GM12878 (cell line): ENCODE measurements around the gene LMNTD2. TPM values are rescaled to one million over a fixed set of nuclear protein-coding genes. Genes with fewer than 3 reads are reported as not detected.
A peak's percentile ranks its signal among the peaks of the same experiment; 100 is the strongest.

Source experiments
- ATAC-seq: fragments of 200-7000 bp; cut with Tn5 transposase; 3 replicates; pipeline ENCODE4 v1.9.1; 2020; ENCODE audit warnings: mild to moderate bottlenecking, moderate library complexity
- BruUV-seq: library from RNA; stranded (reverse); fragments of 400-500 nt; replicated peaks from 2 replicates; lab custom pipeline; 2021; lab: Mats Ljungman, UMichigan
- CTCF ChIA-PET: fragments of 300-600 bp; sonication (Branson Sonifier 250); formaldehyde crosslinking; extraction: SDS; loops from one replicate; lab custom pipeline; 2021; ENCODE audit warnings: inconsistent platforms; lab: Yijun Ruan, JAX
- POLR2A ChIA-PET: fragments of 350-600 bp; formaldehyde crosslinking; extraction: SDS; loops from one replicate; lab custom pipeline; 2021; ENCODE audit warnings: inconsistent platforms; lab: Charles Lee
- RAD21 ChIA-PET: fragments of 300-600 bp; sonication (Branson Sonifier 250); formaldehyde crosslinking; loops from one replicate; lab custom pipeline; 2023; ENCODE audit warnings: antibody characterized with exemption; ENCODE audit not compliant: unreplicated experiment; lab: Charles Lee
- SMC1A ChIA-PET: fragments of 300-600 bp; sonication (Branson Sonifier 250); formaldehyde crosslinking; loops from one replicate; lab custom pipeline; 2023; ENCODE audit not compliant: unreplicated experiment, uncharacterized antibody; lab: Charles Lee
- DNase-seq: peaks from one replicate; pipeline ENCODE4 v3.0.0-alpha.2; 2011; ENCODE audit warnings: low read depth, low spot score
- FAIRE-seq: peaks from 3 replicates; lab custom pipeline; 2011; peaks lifted over from hg19 to GRCh38; lab: Jason Lieb, UNC
- H2AFZ ChIP-seq: 2 replicates; pipeline ENCODE4 v1.6.0; 2011; ENCODE audit warnings: low read depth, low read length, control low read depth; ENCODE audit not compliant: control insufficient read depth
- H3K27ac ChIP-seq: 2 replicates; pipeline ENCODE4 v1.5.1; 2011; ENCODE audit warnings: control low read depth; ENCODE audit not compliant: control insufficient read depth, insufficient read depth
- H3K27me3 ChIP-seq, 2 experiments: replicated peaks in 1 of 2; 2 replicates each; pipeline versions ENCODE4 v1.6.0 to v1.6.1; 2011; ENCODE audit warnings: low read length in 1 of 2; ENCODE audit not compliant: control insufficient read depth in 2 of 2, insufficient read depth in 2 of 2
- H3K36me3 ChIP-seq, 2 experiments: 2 replicates each; pipeline ENCODE4 v1.5.1; 2011; ENCODE audit warnings: low read length in 1 of 2; ENCODE audit not compliant: control insufficient read depth in 2 of 2, insufficient read depth in 2 of 2
- H3K4me1 ChIP-seq: 2 replicates; pipeline ENCODE4 v1.6.1; 2011; ENCODE audit warnings: mild to moderate bottlenecking, low read length, moderate library complexity, mixed read lengths; ENCODE audit not compliant: control insufficient read depth, insufficient read depth
- H3K4me2 ChIP-seq: 2 replicates; pipeline ENCODE4 v1.6.0; 2011; ENCODE audit warnings: control low read depth; ENCODE audit not compliant: control insufficient read depth, insufficient read depth
- H3K4me3 ChIP-seq: fragments of 200-600 bp; sonication (generic); 2 replicates; pipeline ENCODE4 v1.5.1; 2016
- H3K79me2 ChIP-seq: 2 replicates; pipeline ENCODE4 v1.6.0; 2011; ENCODE audit warnings: low read length; ENCODE audit not compliant: control insufficient read depth, insufficient read depth
- H3K9ac ChIP-seq: 2 replicates; pipeline ENCODE4 v1.8.0; 2011; ENCODE audit warnings: low read length, control low read depth, mixed read lengths; ENCODE audit not compliant: control insufficient read depth, insufficient read depth
- H3K9me3 ChIP-seq: replicated peaks from 3 replicates; pipeline ENCODE4 v1.5.1; 2011; ENCODE audit warnings: mild to moderate bottlenecking, low read length; ENCODE audit not compliant: control insufficient read depth, insufficient read depth
- H4K20me1 ChIP-seq: 2 replicates; pipeline ENCODE4 v1.6.0; 2011; ENCODE audit not compliant: control insufficient read depth, insufficient read depth
- CUX1 ChIP-seq: IDR thresholded peaks from 2 replicates; pipeline ENCODE4 v1.6.1; 2012; ENCODE audit warnings: improper control_type of control experiment, low read depth, low read length; ENCODE audit not compliant: insufficient replicate concordance
- GATAD2B ChIP-seq: fragments of 450-650 bp; conservative IDR thresholded peaks from 2 replicates; pipeline ENCODE4 v1.6.1; 2017; ENCODE audit warnings: low read depth, mild to moderate bottlenecking, moderate library complexity
- IRF5 ChIP-seq: fragments of 450-650 bp; IDR thresholded peaks from 2 replicates; pipeline ENCODE4 v1.6.1; 2017; ENCODE audit warnings: borderline replicate concordance
- NFYA ChIP-seq: IDR thresholded peaks from 2 replicates; pipeline ENCODE4 v1.6.1; 2011; ENCODE audit warnings: low read depth, mild to moderate bottlenecking, low read length, improper control_type of control experiment, borderline replicate concordance
- REST ChIP-seq: IDR thresholded peaks from 2 replicates; pipeline ENCODE4 v1.6.1; 2012; ENCODE audit warnings: mild to moderate bottlenecking, low read depth, low read length
- RUNX3 ChIP-seq: IDR thresholded peaks from 2 replicates; pipeline ENCODE4 v1.6.1; 2012; ENCODE audit warnings: low read length, inconsistent platforms
- SMAD1 ChIP-seq: fragments of 450-650 bp; IDR thresholded peaks from 2 replicates; pipeline ENCODE4 v1.6.1; 2018; ENCODE audit warnings: mild to moderate bottlenecking, low read depth; ENCODE audit not compliant: partially characterized antibody
- SUZ12 ChIP-seq: fragments of 200-600 bp; sonication (generic); IDR thresholded peaks from one replicate; pipeline ENCODE4 v1.6.1; 2018; ENCODE audit warnings: antibody characterized with exemption, mild to moderate bottlenecking; ENCODE audit not compliant: unreplicated experiment
- TCF7 ChIP-seq: IDR thresholded peaks from 2 replicates; pipeline ENCODE4 v1.6.1; 2014; ENCODE audit warnings: antibody characterized with exemption, borderline replicate concordance
- WGBS: methylation state at CpG from one replicate; pipeline ENCODE4 v1.1.6; 2016; ENCODE audit warnings: low lambda C conversion rate; ENCODE audit not compliant: insufficient replicate concordance, insufficient coverage; ENCODE audit errors: missing lambda C conversion rate; 5-methylcytosine and 5-hydroxymethylcytosine counted together
- in situ Hi-C: fragments of 300-500 bp; cut with MboI; formaldehyde crosslinking; loops from 9 replicates; pipeline ENCODE4 v1.14.3; 2018; ENCODE audit warnings: mixed read lengths
- intact Hi-C: fragments of 100-400 bp; cut with micrococcal nuclease; formaldehyde crosslinking; loops from one replicate; pipeline ENCODE4 v1.14.2; 2022; ENCODE audit not compliant: unreplicated experiment
- polyA plus RNA-seq, 11 experiments: library from polyadenylated mRNA; depleted of rRNA in 4 of 11; unstranded in 6 of 11; stranded (reverse) in 5 of 11; fragments of >200 nt; fragmentation: Nextera tagmentation in 4 of 11; fragmentation: Illumina TruSeq in 1 of 11; extraction: Ambion mirVana in 4 of 11; extraction: Trizol in 1 of 11; gene quantifications; 1 replicate in 1 of 11; 2 replicates in 10 of 11; pipeline versions ENCODE4 v1.2.1 to v1.2.3, GENCODE V29; 2011 to 2016; ENCODE audit warnings: inconsistent platforms in 2 of 11, missing spikeins in 2 of 11, low read depth in 1 of 11
- total RNA-seq, 4 experiments: library from RNA; depleted of rRNA in 3 of 4; stranded (reverse); fragments of >200 nt in 3 of 4; fragmentation: Illumina TruSeq in 1 of 4; extraction: Trizol in 1 of 4; gene quantifications; 2 replicates each; pipeline versions ENCODE4 v1.2.1 to v1.2.3, GENCODE V29; 2013 to 2021

LMNTD2 gene
- total and polyA plus RNA-seq, 10 of the 15 experiments (the other 5 are each of a cell fraction or from before 2014, with no cell fraction given), result 0.22 to 4.1 (median 1.3) TPM; not detected in 2

- TF ChIP-seq TCF7 (no peak), NFYA (no peak), GATAD2B (peak; percentile 57; the same call in 1 of the 2 replicates), SMAD1 (no peak)
Observed at GRCh38 chr11:575313-575995, 14.9 kb upstream of the LMNTD2 start (continued).

- H3K36me3 ChIP-seq, result peaks cover 0 to 2% of the 10 kb centered on the region in 2 experiments
- ChIA-PET SMC1A (no interaction called here), POLR2A (interaction anchor here (0.6 kb wide), 1 partner anchor 236 kb away, joined by 6 read pairs; no protein-coding TSS in a partner anchor), RAD21 (interaction anchor here (1.5 kb wide), 1 partner anchor 39 kb away, joined by 5 read pairs; the partner anchor contains the start of gene HRAS), CTCF (interaction anchor here (1.4 to 1.5 kb wide), 2 partner anchors 148 to 150 kb away, joined by 3 to 4 read pairs; no protein-coding TSS in a partner anchor)
- peaks cover 17% of the 10 kb centered on the region for H3K4me1 ChIP-seq
- H3K27ac ChIP-seq, result no peak overlapping the region
- H3K4me2 ChIP-seq, result peak overlapping the region; percentile 97
- H3K27me3 ChIP-seq, result peaks cover 0 to 3% of the 10 kb centered on the region in 2 experiments; a peak in 2 of 4 replicates
- intact Hi-C loops (no loop called here), in situ Hi-C loops (no loop called here)
- H2AFZ ChIP-seq, result peak overlapping the region; percentile 90
- ATAC-seq (no peak), DNase-seq (no peak), FAIRE-seq (no peak)
- peaks cover 35% of the 10 kb centered on the region for H3K79me2 ChIP-seq
- H3K9me3 ChIP-seq, result no peaks in the 10 kb centered on the region
- H4K20me1 ChIP-seq, result peaks cover 19% of the 10 kb centered on the region
- peak overlapping the region; percentile 77 for H3K4me3 ChIP-seq
- BruUV-seq, result no TSS peak
- H3K9ac ChIP-seq, result peak overlapping the region; percentile 47; the same call in 1 of the 2 replicates
- 25% methylated on average over 24 of the region's 25 CpGs for WGBS
- no peak for TF ChIP-seq SUZ12
- no peak for TF ChIP-seq REST
- TF ChIP-seq RUNX3, result no peak
- no peak for TF ChIP-seq IRF5
- no peak for TF ChIP-seq CUX1
Observed at GRCh38 chr11:574632-575312, 14.2 kb upstream of the LMNTD2 start.
